HG03159 (cell line): ENCODE results near the gene SIRT3.

Experiments used
- ATAC-seq: cut with Tn5 transposase; IDR thresholded peaks from one replicate; pipeline ENCODE4 v1.9.1; 2021; ENCODE audit warnings: mild to moderate bottlenecking, moderate library complexity; ENCODE audit not compliant: unreplicated experiment

The SIRT3 gene

GRCh38 chr11:271319-271715, 35.2 kb upstream of the SIRT3 start:
- no peak for ATAC-seq

- ATAC-seq: no peak
These were observed 34.5 kb upstream of the SIRT3 start for GRCh38 chr11:270451-271318.

GRCh38 chr11:269146-269890, 33.2 kb upstream of the SIRT3 start:
- ATAC-seq: peak; percentile 66

GRCh38 chr11:268716-269145, 32.6 kb upstream of the SIRT3 start:
- ATAC-seq: peak; percentile 41

- no peak for ATAC-seq
These were observed 31.4 kb upstream of the SIRT3 start for GRCh38 chr11:267491-267994.

- no peak for ATAC-seq
These were observed 30.7 kb upstream of the SIRT3 start for GRCh38 chr11:266676-267439.

- ATAC-seq: no peak
These were observed 25.5 kb upstream of the SIRT3 start for GRCh38 chr11:261624-262023.

GRCh38 chr11:259413-259812, 23.3 kb upstream of the SIRT3 start:
- ATAC-seq: no peak

- no peak for ATAC-seq
These were observed 21.8 kb upstream of the SIRT3 start for GRCh38 chr11:257766-258493.

- no peak for ATAC-seq
These were observed 21.0 kb upstream of the SIRT3 start for GRCh38 chr11:256952-257737.

GRCh38 chr11:255816-256215, 19.7 kb upstream of the SIRT3 start:
- no peak for ATAC-seq

- no peak for ATAC-seq
These were observed 19.0 kb upstream of the SIRT3 start for GRCh38 chr11:255176-255575.

GRCh38 chr11:253886-254270, 17.7 kb upstream of the SIRT3 start:
- no peak for ATAC-seq

- no peak for ATAC-seq
These were observed 17.2 kb upstream of the SIRT3 start for GRCh38 chr11:253160-253885.

GRCh38 chr11:252666-253065, 16.5 kb upstream of the SIRT3 start:
- no peak for ATAC-seq

GRCh38 chr11:251550-251949, 15.4 kb upstream of the SIRT3 start:
- no peak for ATAC-seq

GRCh38 chr11:250740-251299, 14.7 kb upstream of the SIRT3 start:
- no peak for ATAC-seq

- ATAC-seq: no peak
These were observed 14.1 kb upstream of the SIRT3 start for GRCh38 chr11:250274-250673.

GRCh38 chr11:249062-249461, 12.9 kb upstream of the SIRT3 start:
- ATAC-seq: no peak
